Measurements from ENCODE around the gene PSMD14. TPM values are rescaled to one million over a fixed set of nuclear protein-coding genes. Genes with fewer than 3 reads are reported as not detected.
"Not testable (repeated sequence)": the region's sequence is repeated elsewhere in the genome, so short reads cannot be mapped to it uniquely, and the experiment has no call there.

The PSMD14 gene
- 10 to 100 TPM; 25.2 to 59.5 TPM for total RNA-seq

DNA sequence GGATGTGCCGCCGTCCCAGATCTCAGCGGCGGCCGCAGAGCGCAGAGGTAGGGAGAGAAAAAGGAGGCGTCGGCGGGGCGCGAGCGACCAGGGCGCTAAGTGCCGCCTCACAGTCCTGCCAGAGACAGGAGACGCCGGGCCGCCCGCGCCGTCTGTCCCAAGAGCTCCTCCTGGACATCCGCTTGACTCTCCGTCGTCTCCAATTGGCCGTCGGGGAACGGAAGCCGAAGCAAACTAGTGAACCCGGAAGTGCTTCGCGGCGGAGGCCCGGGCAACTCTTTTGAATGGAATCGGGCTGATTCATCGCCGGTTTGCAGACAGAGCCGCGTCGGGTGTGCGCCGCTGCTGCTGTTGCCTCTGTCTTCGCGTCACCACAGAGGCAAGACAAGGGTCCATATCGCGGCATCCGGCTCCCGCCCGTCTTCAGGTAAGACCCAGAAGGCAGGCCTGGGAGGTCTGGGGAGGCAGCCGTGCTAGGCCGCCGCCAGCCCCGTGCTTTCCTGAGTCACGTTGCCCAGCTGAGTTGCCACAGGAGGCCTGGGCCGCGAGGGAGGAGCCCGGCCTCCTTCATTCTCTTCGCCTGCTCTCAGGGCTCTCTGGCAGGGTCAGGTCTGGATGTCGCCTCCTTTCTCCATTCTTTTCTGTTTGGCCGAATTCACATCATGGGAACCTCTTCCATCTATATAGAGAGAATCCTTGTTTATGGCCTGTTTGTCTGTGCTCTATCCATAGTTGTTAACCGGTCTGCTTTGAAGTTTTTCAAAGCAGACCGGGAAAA is at the start of gene PSMD14:
TSS of gene PSMD14 (plus strand) at position 248 of the 778 bp plus-strand sequence. CDS start 10,401 bp downstream, outside the sequence.
- ATAC-seq (ENCODE audit: insufficient number of reproducible peaks, low FRiP score, low read depth) (peak; percentile 95), DNase-seq (ENCODE audit: low spot score) (peak; percentile 84)
- Histone ChIP-seq H3K27ac (peak within 1 kb of the TSS; percentile 85 to 90), H3K36me3 (no peaks in the 10 kb centered on the region), H3K4me3 (peak within 1 kb of the TSS; percentile 97), H3K9me3 (no peaks in the 10 kb centered on the region), H3K4me1 (ENCODE audit: control insufficient read depth in 1 of 2, low read depth in 2 of 2) (peaks cover 4 to 22% of the 10 kb centered on the region in 2 donors), H3K27me3 (replicated peaks; ENCODE audit: insufficient read depth) (no peaks in the 10 kb centered on the region)
- TF ChIP-seq, protein P1, sequence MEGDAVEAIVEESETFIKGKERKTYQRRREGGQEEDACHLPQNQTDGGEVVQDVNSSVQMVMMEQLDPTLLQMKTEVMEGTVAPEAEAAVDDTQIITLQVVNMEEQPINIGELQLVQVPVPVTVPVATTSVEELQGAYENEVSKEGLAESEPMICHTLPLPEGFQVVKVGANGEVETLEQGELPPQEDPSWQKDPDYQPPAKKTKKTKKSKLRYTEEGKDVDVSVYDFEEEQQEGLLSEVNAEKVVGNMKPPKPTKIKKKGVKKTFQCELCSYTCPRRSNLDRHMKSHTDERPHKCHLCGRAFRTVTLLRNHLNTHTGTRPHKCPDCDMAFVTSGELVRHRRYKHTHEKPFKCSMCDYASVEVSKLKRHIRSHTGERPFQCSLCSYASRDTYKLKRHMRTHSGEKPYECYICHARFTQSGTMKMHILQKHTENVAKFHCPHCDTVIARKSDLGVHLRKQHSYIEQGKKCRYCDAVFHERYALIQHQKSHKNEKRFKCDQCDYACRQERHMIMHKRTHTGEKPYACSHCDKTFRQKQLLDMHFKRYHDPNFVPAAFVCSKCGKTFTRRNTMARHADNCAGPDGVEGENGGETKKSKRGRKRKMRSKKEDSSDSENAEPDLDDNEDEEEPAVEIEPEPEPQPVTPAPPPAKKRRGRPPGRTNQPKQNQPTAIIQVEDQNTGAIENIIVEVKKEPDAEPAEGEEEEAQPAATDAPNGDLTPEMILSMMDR (IDR thresholded peaks at IDR 0.05): no peak

DNA sequence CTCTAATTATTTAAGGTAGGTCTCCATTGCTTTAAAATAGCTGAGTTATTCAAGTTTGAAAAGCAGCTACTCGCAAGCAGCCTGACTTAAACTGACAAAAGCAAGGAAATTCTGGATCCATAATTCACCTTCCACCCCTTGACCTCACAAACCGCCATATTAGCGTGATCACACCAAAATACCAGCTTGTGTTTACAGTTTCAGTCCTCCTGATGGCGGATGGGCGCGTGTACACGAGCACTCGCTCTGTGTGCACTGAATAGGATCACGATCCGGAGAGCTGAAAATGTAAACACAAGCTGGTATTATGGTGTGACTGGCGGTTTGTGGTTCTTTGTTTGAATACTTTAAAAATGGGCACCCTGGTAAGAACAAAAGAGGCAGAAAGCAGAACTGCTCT is 42.4 kb upstream of the PSMD14 start:
- H3K27ac ChIP-seq: no peak overlapping the region
- DNase-seq (ENCODE audit: low spot score): no peak

DNA sequence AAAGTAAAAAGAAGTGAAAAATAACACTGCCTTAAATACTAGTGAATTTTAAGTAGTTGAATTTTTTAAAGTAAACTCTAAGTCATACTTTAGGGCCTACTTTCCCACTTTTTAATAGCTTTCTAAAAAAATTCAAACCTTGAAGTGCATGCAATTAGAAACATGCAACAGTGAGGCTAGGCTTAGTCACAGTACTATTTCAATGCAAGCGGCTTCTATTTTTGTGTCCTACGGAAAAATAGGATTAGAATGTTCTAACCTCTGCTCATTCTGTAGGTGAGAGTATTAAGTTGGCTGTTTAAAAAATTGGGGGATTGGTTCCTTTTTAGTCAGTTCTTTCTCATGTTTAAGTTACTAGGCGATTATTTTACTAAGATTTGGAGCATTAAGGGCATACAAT is 39.1 kb upstream of the PSMD14 start:
- Histone ChIP-seq H3K4me1 (ENCODE audit: control insufficient read depth in 1 of 2, low read depth in 2 of 2) (no peaks in the 10 kb centered on the region), H3K36me3 (no peaks in the 10 kb centered on the region), H3K27ac (no peak overlapping the region), H3K9me3 (no peaks in the 10 kb centered on the region), H3K4me3 (no peak overlapping the region), H3K27me3 (replicated peaks; ENCODE audit: insufficient read depth) (no peaks in the 10 kb centered on the region)
- TF ChIP-seq, protein P1 (IDR thresholded peaks at IDR 0.05): no peak
- DNase-seq (ENCODE audit: low spot score) (no peak), ATAC-seq (ENCODE audit: insufficient number of reproducible peaks, low FRiP score, low read depth) (no peak)

More for the DNA sequence above, 42.4 kb upstream of the PSMD14 start:
- no peaks in the 10 kb centered on the region for H3K9me3 ChIP-seq
- no peaks in the 10 kb centered on the region for H3K36me3 ChIP-seq
- H3K4me3 ChIP-seq: no peak overlapping the region
- no peak for ATAC-seq (ENCODE audit: insufficient number of reproducible peaks, low FRiP score, low read depth)
- TF ChIP-seq, protein P1 (IDR thresholded peaks at IDR 0.05): no peak
- H3K4me1 ChIP-seq (ENCODE audit: control insufficient read depth in 1 of 2, low read depth in 2 of 2): no peaks in the 10 kb centered on the region
- H3K27me3 ChIP-seq (replicated peaks; ENCODE audit: insufficient read depth): no peaks in the 10 kb centered on the region

DNA sequence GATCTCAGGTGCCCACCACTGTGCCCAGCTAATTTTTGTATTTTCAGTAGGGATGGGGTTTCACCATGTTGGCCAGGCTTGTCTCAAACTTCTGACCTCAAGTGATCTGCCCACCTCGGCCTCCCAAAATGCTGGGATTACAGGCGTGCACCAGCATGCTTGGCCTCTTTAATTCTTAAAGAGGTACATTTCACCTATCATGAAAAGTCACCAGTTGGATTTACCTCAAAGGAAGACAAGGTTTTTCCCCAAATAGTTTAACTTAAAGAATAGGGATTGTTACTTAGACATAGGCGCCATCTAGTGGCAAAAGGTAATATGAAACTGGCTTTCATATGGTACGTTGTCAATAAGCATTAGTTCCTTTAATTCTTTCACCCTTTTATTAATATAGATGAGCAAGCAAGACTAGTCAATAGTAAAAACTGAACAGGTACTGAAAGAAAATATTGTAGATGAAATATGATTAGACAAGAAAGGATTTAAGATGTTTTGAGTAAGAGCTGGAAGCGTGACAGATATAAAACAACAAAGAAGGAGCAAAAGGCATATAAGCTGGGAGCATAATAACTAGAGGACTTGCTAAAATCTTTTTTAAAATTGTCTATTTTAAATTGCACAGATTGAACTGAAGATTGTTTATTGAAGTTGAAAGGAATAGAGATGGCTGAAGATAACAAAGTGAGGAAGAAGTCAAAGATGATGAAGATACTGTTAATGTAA is 35.0 kb upstream of the PSMD14 start:
- no peaks in the 10 kb centered on the region for H3K36me3 ChIP-seq
- H3K4me3 ChIP-seq: no peak overlapping the region
- H3K4me1 ChIP-seq (ENCODE audit: control insufficient read depth in 1 of 2, low read depth in 2 of 2): no peaks in the 10 kb centered on the region
- no peaks in the 10 kb centered on the region for H3K27me3 ChIP-seq (replicated peaks; ENCODE audit: insufficient read depth)
- no peak overlapping the region for H3K27ac ChIP-seq
- ATAC-seq (ENCODE audit: insufficient number of reproducible peaks, low FRiP score, low read depth): no peak
- TF ChIP-seq, protein P1 (IDR thresholded peaks at IDR 0.05): peak; percentile 66
- DNase-seq (ENCODE audit: low spot score): no peak
- H3K9me3 ChIP-seq: no peaks in the 10 kb centered on the region

DNA sequence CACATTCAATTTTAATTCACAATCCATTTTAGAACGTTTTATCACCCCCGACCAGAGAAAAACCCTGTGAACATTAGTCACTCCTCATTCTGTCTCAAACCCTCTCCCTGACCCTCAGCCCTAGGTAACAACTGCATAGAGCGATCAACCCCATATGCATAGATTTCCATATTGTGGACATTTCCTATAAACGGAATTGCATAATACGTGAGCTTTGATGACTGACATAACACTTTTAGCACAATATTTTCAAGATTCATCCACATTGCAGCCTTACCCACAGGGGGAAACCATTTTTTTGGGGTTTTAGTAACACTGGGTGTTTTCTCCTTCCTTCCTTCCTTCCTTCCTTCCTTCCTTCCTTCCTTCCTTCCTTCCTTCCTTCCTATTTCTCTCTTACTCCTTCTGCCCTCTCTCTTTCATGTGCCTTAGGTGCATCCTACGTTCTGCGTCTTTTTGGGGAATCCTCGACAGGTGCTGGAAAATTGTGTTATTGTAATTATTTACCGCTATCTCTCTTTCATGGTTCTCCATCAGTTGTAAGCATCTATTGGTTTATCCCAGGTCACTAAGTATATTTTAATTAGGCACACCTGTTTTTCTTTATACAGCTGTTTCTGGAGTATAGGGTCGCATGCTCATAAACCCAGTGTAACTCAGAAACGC is 29.5 kb upstream of the PSMD14 start:
- H3K27ac ChIP-seq; H3K9me3 ChIP-seq; H3K4me3 ChIP-seq; H3K4me1 ChIP-seq (ENCODE audit: control insufficient read depth in 1 of 2, low read depth in 2 of 2); H3K27me3 ChIP-seq (replicated peaks; ENCODE audit: insufficient read depth); ATAC-seq (ENCODE audit: insufficient number of reproducible peaks, low FRiP score, low read depth); DNase-seq (ENCODE audit: low spot score); H3K36me3 ChIP-seq: not testable (repeated sequence)

DNA sequence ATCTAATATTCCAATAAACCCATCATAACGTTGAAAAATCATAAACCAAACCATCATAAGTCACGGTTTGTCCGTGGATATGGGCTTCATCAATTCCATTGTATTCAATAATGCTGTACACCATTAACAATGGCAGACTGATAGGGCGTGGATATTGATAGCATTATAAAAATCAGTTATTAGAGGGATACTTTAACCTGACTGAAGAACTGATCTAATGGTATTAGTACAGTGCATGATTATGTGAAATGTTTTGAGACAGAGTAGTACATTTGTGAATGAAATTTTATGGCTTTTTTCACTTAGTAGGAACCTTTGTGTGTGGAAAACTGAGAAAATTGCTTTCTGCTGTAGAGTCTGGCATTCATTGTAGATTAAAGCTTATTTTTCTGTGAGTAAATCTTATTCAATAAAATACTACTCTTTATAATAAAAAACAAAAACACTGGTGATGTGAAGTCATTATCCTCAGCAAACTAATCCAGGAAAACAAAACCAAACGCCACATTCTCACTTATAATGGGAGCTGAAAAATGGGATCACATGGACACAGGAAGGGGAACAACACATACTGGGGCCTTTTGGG is 28.9 kb upstream of the PSMD14 start:
- DNase-seq (ENCODE audit: low spot score); H3K27ac ChIP-seq; H3K9me3 ChIP-seq; H3K4me3 ChIP-seq; H3K27me3 ChIP-seq (replicated peaks; ENCODE audit: insufficient read depth); H3K36me3 ChIP-seq; H3K4me1 ChIP-seq (ENCODE audit: control insufficient read depth in 1 of 2, low read depth in 2 of 2); ATAC-seq (ENCODE audit: insufficient number of reproducible peaks, low FRiP score, low read depth): not testable (repeated sequence)

DNA sequence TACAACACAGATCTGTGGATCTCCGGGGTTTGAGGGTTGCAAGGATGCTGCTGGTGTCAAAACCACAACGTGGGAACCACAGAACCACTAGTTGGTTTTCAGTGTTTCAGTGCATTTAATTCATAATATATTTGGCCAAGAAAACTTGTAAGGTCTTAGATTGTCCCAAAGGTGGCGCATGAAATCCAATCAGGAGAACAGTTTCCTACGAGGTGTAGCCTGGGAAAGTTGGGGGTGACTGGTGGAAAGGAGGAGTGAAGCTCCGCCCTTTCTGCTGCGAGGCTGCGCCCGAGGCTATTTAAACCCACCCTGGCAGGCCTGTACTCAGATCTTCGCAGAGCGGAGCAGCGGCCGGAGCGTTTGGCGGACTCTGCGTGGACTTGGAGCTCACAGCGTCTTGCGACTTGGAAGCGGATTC is 27.3 kb upstream of the PSMD14 start:
- DNase-seq (ENCODE audit: low spot score): peak; percentile 61
- H3K4me3 ChIP-seq; H3K27me3 ChIP-seq (replicated peaks; ENCODE audit: insufficient read depth); ATAC-seq (ENCODE audit: insufficient number of reproducible peaks, low FRiP score, low read depth); H3K9me3 ChIP-seq; H3K27ac ChIP-seq; H3K4me1 ChIP-seq (ENCODE audit: control insufficient read depth in 1 of 2, low read depth in 2 of 2); H3K36me3 ChIP-seq: not testable (repeated sequence)

Measured in thoracic aorta (tissue), 2 donors.